GM12865 (cell line): ENCODE data around the gene SFSWAP.

Source experiments
- DNase-seq: peaks from one replicate; pipeline ENCODE4 v3.0.0; 2010; ENCODE audit warnings: low read depth
- H3K4me3 ChIP-seq: 2 replicates; pipeline ENCODE4 v1.5.1; 2011; ENCODE audit warnings: mild to moderate bottlenecking, low read depth, low read length, control low read depth
- TF ChIP-seq, protein P1 (sequence below): IDR thresholded peaks from 2 replicates; pipeline ENCODE4 v1.5.1; 2011; ENCODE audit warnings: low read length, control low read depth, low read depth, inconsistent platforms; ENCODE audit not compliant: insufficient read depth; ENCODE audit errors: missing control alignments

Gene SFSWAP

DNA sequence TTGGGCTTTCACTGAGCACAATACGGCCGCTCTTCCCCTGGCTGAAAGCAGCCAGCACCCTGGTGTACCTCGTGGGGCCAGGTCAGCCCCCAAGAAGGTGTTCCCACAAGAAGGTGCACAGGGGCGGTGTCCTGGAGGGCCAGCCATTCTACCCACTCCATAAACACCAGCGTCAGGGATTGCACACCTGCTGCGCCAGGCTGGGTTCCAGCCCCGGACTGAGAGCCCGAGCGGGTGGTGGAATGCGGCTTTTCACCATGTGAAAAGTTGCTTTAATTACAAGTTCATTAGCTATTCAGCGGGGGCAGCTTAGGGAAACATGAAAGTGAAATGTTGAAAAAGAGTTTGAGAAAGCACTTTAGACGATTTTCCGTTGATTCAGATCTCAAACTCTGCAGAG, 99.8 kb downstream of the SFSWAP start:
- H3K4me3 ChIP-seq: no peak overlapping the region
- TF ChIP-seq, protein P1, sequence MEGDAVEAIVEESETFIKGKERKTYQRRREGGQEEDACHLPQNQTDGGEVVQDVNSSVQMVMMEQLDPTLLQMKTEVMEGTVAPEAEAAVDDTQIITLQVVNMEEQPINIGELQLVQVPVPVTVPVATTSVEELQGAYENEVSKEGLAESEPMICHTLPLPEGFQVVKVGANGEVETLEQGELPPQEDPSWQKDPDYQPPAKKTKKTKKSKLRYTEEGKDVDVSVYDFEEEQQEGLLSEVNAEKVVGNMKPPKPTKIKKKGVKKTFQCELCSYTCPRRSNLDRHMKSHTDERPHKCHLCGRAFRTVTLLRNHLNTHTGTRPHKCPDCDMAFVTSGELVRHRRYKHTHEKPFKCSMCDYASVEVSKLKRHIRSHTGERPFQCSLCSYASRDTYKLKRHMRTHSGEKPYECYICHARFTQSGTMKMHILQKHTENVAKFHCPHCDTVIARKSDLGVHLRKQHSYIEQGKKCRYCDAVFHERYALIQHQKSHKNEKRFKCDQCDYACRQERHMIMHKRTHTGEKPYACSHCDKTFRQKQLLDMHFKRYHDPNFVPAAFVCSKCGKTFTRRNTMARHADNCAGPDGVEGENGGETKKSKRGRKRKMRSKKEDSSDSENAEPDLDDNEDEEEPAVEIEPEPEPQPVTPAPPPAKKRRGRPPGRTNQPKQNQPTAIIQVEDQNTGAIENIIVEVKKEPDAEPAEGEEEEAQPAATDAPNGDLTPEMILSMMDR: no peak
- no peak for DNase-seq

DNA sequence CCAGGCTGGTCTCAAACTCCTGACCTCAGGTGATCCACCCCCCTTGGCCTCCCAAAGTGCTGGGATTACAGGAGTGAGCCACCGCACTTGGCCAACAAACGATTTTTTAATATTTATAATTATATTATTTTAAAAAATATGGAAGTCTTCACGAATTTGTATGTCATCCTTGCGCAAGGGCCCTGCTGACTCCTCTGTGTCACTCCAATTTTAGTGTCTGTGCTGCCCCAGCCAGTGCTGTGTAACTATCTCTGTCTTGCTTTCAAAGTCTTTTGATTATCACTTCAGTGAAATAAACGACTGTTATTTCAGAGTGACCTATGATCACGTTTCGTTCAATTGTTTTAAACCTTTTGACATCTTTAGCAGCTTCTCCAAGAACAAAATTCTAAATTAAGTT, 104.2 kb downstream of the SFSWAP start:
- TF ChIP-seq, protein P1: no peak
- DNase-seq: no peak
- no peak overlapping the region for H3K4me3 ChIP-seq

DNA sequence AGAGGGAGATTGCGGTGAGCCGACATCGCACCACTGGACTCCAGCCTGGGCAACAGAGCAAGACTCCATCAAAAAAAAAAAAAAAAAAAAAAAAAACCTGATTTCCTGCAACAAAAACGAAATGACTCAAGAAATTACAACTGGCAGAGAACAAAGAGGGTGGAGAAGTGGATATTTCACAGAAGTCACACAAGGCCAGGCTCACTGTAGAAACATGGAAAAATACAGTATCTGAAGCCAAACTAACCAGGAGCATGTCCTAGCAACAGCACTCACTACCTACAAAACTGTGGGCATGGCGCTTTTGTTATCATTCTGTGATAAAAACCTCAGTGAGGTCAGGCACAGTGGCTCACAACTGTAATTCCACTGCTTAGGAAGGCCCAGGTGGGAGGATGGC, 105.6 kb downstream of the SFSWAP start:
- TF ChIP-seq, protein P1: no peak
- no peak overlapping the region for H3K4me3 ChIP-seq
- no peak for DNase-seq

DNA sequence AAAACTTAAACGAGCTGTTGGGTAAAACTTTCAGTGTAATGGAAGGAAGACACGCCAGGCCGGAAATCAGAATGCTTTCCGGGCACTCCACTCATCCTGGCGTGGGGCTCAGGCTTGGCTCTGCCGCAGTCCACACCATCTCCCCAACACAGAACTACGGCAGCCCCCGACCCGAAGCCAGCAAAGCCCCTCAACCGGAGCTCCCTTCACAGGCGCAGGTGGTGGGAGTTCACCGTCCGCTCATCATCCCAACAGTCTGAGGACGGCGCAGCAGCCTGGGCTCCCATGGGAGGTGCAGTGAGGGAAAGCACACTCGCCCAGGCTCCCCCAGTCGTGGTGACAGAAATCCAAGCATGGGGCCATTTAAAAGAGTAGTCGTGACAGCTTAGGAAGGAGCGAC, 106.4 kb downstream of the SFSWAP start:
- DNase-seq: no peak
- no peak overlapping the region for H3K4me3 ChIP-seq
- TF ChIP-seq, protein P1: no peak

DNA sequence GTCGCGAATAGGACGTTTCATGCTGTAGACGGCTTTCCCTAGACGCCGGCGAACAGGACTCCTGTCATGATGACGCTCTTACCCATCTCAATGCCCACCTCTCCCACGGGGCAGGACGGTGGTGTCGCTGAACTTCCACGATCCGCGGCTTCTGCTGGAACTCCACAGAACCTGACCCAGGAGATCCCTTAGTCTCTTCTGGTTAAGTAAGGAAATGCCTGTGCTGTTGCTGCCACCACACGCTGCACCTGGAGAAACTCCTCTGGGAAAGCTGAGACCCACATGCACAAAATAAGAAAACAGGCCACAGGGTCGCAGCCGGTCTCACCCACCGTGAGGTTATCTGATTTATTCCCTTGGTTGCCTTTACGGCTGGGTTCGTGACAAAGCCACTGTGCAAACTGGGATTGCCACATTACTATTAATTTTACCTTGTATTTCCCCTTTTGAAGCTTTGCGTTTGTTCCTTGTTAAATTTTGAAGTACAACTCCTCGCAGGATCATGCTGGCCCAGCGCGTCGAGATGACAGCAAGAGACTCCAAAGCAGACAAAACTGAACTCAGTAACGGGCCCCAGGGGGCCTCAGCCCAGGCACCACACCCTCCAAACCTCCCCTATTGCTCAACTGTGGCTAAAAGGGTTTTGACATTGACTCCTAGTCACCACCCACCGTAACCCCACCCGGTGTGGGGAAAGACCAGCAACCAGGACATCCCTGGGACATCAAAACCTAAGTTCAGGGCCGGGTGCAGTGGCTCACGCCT, 108.1 kb downstream of the SFSWAP start:
- TF ChIP-seq, protein P1: no peak
- DNase-seq: no peak
- no peak overlapping the region for H3K4me3 ChIP-seq

DNA sequence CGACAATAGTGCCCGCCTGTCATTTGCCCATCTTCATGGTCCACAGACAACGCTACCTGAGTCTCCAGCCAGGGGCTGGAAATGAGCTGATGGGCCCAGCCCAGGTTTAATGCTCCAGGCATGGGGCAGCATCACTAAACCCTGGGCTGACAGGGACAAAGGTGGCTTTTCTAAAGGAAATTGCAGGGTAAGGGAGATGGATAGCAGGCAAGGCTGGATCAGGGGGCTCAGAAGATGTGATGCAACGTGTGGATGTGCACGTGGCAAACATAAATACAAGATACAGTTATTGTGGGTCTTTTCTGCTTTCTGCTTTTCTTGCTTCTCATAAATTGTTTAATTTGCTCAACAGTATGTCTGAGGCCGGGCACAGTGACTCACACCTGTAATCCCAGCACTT, 113.6 kb downstream of the SFSWAP start:
- DNase-seq: no peak
- H3K4me3 ChIP-seq: no peak overlapping the region
- TF ChIP-seq, protein P1: no peak
